ENCODE measurements around the gene NAALADL2. TPM values are rescaled to one million over a fixed set of nuclear protein-coding genes. Genes with fewer than 3 reads are reported as not detected.
A peak's percentile ranks its signal among the peaks of the same experiment; 100 is the strongest.

Gene NAALADL2
- total and polyA plus RNA-seq, 2 of the 13 experiments (the other 11 are each of a cell fraction or from before 2014, with no cell fraction given), result 0.08 TPM; not detected in 1

DNA sequence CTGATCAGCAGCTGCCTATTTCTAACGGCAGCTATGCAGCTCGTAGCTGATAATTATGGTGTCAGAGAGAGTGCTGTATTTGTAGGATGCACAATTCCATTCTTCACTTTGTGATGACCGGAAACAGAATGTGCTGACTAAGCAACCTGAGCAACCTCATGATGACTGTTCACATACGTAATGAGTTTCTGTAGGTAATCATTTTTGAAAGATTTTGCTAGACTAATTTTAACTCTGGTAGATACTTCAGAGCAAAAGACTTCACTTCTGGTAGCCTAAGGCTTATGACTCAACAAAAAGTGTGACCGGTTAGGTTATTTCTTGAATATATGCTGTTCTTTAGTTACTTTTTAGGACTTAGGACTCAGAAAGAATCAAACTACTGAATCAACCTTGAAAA, 567.7 kb downstream of the NAALADL2 start:
- Histone ChIP-seq H3K4me1 (ENCODE audit: insufficient read depth, low read length) (no peaks in the 10 kb centered on the region), H4K20me1 (ENCODE audit: insufficient read depth, low read length) (no peaks in the 10 kb centered on the region), H2AFZ (ENCODE audit: low read length) (no peak overlapping the region), H3K79me2 (ENCODE audit: insufficient read depth, low read length) (no peaks in the 10 kb centered on the region), H3K36me3 (replicated peaks in 1 of 2; ENCODE audit: control insufficient read depth in 1 of 2, insufficient read depth in 2 of 2, low read length in 2 of 2) (no peaks in the 10 kb centered on the region), H3K9ac (ENCODE audit: insufficient read depth, low read depth, low read length) (no peak overlapping the region), H3K27me3 (ENCODE audit: control insufficient read depth in 1 of 2, insufficient read depth in 2 of 2, low read length in 2 of 2) (no peaks in the 10 kb centered on the region), H3K27ac (ENCODE audit: extremely low read length, insufficient read depth, low read length) (no peak overlapping the region), H3K4me2 (ENCODE audit: low read depth, low read length) (no peak overlapping the region), H3K4me3 (replicated peaks in 1 of 3; ENCODE audit: insufficient read depth in 1 of 3, low read depth in 2 of 3, low read length in 3 of 3) (no peak overlapping the region), H3K9me3 (ENCODE audit: low read length) (peaks cover 5% of the 10 kb centered on the region)
- peak; percentile 96 to 98 for TF ChIP-seq MAFK (conservative IDR thresholded peaks at IDR 0.05 in 1 of 2, IDR thresholded peaks at IDR 0.05 in 1 of 2; ENCODE audit: low read length in 2 of 2)
- TF ChIP-seq MAFF (IDR thresholded peaks at IDR 0.05; ENCODE audit: low read depth, low read length), result peak; percentile 97
- TF ChIP-seq, protein P1, sequence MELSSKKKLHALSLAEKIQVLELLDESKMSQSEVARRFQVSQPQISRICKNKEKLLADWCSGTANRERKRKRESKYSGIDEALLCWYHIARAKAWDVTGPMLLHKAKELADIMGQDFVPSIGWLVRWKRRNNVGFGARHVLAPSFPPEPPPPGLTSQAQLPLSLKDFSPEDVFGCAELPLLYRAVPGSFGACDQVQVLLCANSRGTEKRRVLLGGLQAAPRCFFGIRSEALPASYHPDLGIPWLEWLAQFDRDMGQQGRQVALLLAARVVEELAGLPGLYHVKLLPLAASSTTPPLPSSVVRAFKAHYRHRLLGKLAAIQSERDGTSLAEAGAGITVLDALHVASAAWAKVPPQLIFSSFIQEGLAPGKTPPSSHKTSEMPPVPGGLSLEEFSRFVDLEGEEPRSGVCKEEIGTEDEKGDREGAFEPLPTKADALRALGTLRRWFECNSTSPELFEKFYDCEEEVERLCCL (CRISPR knock-in tag; IDR thresholded peaks at IDR 0.05; ENCODE audit: borderline replicate concordance), result no peak
- no peak for TF ChIP-seq BCL6 (CRISPR knock-in tag; IDR thresholded peaks at IDR 0.05)
- FAIRE-seq (no peak), DNase-seq (ENCODE audit: low spot score) (no peak), ATAC-seq (no peak)
- 18% methylated on average over 5 of the region's 5 CpGs for WGBS (ENCODE audit: low lambda C conversion rate)
- ChIA-PET CTCF (ENCODE audit: low intra/inter-chr PET ratio, low total read pairs) (no interaction called here), POLR2A (no interaction called here)
- intact Hi-C loops (cut with micrococcal nuclease; ENCODE audit: unreplicated experiment), result no loop called here
- in situ Hi-C loops (cut with HindIII; ENCODE audit: extremely low pct_ligation_motif_present, low pct_unique_long_range_greater_than_20kb), result no loop called here
- BruUV-seq (replicated peaks), result no TSS peak

DNA sequence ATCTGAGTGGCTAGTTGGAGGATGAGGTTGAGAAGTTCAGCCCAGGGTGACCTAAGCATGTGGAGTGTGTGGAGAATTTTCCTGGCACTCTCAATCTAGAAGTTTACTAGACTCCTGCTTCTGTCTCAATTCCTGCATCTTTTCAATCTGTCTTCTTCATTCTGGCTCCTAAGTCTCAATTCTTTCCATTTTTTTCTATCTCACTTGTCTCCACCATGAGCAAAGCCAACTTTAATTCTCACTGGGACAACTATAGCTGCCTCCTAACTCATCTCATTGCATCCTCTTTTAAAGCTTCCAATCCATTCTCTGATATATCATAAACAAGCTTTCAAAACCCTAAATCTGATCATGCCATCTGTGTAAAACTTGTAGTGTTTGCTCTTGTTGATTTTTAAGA, 569.3 kb downstream of the NAALADL2 start:
- Histone ChIP-seq H3K79me2 (ENCODE audit: insufficient read depth, low read length) (no peaks in the 10 kb centered on the region), H3K9me3 (ENCODE audit: low read length) (peaks cover 5% of the 10 kb centered on the region), H3K4me2 (ENCODE audit: low read depth, low read length) (no peak overlapping the region), H3K4me1 (ENCODE audit: insufficient read depth, low read length) (no peaks in the 10 kb centered on the region), H2AFZ (ENCODE audit: low read length) (no peak overlapping the region), H3K4me3 (replicated peaks in 1 of 3; ENCODE audit: insufficient read depth in 1 of 3, low read depth in 2 of 3, low read length in 3 of 3) (no peak overlapping the region), H4K20me1 (ENCODE audit: insufficient read depth, low read length) (no peaks in the 10 kb centered on the region), H3K27ac (ENCODE audit: extremely low read length, insufficient read depth, low read length) (no peak overlapping the region), H3K9ac (ENCODE audit: insufficient read depth, low read depth, low read length) (no peak overlapping the region), H3K27me3 (ENCODE audit: control insufficient read depth in 1 of 2, insufficient read depth in 2 of 2, low read length in 2 of 2) (no peaks in the 10 kb centered on the region), H3K36me3 (replicated peaks in 1 of 2; ENCODE audit: control insufficient read depth in 1 of 2, insufficient read depth in 2 of 2, low read length in 2 of 2) (no peaks in the 10 kb centered on the region)
- DNase-seq (ENCODE audit: low spot score) (no peak), FAIRE-seq (no peak), ATAC-seq (no peak)
- intact Hi-C loops (cut with micrococcal nuclease; ENCODE audit: unreplicated experiment), result no loop called here
- ChIA-PET POLR2A (no interaction called here), CTCF (ENCODE audit: low intra/inter-chr PET ratio, low total read pairs) (no interaction called here)
- in situ Hi-C loops (cut with HindIII; ENCODE audit: extremely low pct_ligation_motif_present, low pct_unique_long_range_greater_than_20kb), result no loop called here
- BruUV-seq (replicated peaks), result no TSS peak
- no peak for TF ChIP-seq ATF1 (CRISPR knock-in tag; IDR thresholded peaks at IDR 0.05)
- TF ChIP-seq ESRRA (CRISPR knock-in tag; IDR thresholded peaks at IDR 0.05; ENCODE audit: low read depth), result no peak
- TF ChIP-seq, protein P2, sequence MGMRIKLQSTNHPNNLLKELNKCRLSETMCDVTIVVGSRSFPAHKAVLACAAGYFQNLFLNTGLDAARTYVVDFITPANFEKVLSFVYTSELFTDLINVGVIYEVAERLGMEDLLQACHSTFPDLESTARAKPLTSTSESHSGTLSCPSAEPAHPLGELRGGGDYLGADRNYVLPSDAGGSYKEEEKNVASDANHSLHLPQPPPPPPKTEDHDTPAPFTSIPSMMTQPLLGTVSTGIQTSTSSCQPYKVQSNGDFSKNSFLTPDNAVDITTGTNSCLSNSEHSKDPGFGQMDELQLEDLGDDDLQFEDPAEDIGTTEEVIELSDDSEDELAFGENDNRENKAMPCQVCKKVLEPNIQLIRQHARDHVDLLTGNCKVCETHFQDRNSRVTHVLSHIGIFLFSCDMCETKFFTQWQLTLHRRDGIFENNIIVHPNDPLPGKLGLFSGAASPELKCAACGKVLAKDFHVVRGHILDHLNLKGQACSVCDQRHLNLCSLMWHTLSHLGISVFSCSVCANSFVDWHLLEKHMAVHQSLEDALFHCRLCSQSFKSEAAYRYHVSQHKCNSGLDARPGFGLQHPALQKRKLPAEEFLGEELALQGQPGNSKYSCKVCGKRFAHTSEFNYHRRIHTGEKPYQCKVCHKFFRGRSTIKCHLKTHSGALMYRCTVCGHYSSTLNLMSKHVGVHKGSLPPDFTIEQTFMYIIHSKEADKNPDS (CRISPR knock-in tag; IDR thresholded peaks at IDR 0.05), result no peak
- TF ChIP-seq ZC3H13 (CRISPR knock-in tag; IDR thresholded peaks at IDR 0.05), result no peak
- no peak for TF ChIP-seq CREM (IDR thresholded peaks at IDR 0.05)
- no peak for TF ChIP-seq CREM (CRISPR knock-in tag; IDR thresholded peaks at IDR 0.05)
- TF ChIP-seq NCOA5 (CRISPR knock-in tag; IDR thresholded peaks at IDR 0.05), result no peak
